ENCODE measurements around the gene ADGRA1. TPM values are rescaled to one million over a fixed set of nuclear protein-coding genes. Genes with fewer than 3 reads are reported as not detected.

Gene ADGRA1
- total and polyA plus RNA-seq, 2 donors (not counting 3 experiments of a cell fraction or from before 2014, with no cell fraction given) = not detected

- Histone ChIP-seq H3K9ac (replicated peaks; ENCODE audit: extremely low read depth, insufficient read depth, low read length) (no peak overlapping the region), H3K36me3 (ENCODE audit: control insufficient read depth in 2 of 2, extremely low read depth in 1 of 2, insufficient read depth in 2 of 2, low read length in 2 of 2) (no peaks in the 10 kb centered on the region), H3K27me3 (ENCODE audit: control insufficient read depth in 2 of 2, insufficient read depth in 2 of 2, low read length in 2 of 2) (no peaks in the 10 kb centered on the region), H2AFZ (ENCODE audit: low read depth, low read length) (no peak overlapping the region), H3K4me3 (replicated peaks in 1 of 3; ENCODE audit: insufficient read depth in 1 of 3, low read depth in 1 of 3, low read length in 3 of 3) (no peak overlapping the region), H3K9me3 (replicated peaks; ENCODE audit: control insufficient read depth, insufficient read depth, low read length) (no peaks in the 10 kb centered on the region), H3K27ac (ENCODE audit: insufficient read depth, low read depth, low read length) (no peak overlapping the region), H3K79me2 (ENCODE audit: control insufficient read depth, insufficient read depth, low read length) (no peaks in the 10 kb centered on the region), H3K4me2 (ENCODE audit: insufficient read depth, low read length) (no peak overlapping the region), H4K20me1 (replicated peaks; ENCODE audit: control insufficient read depth, extremely low read depth, insufficient read depth, low read length) (no peaks in the 10 kb centered on the region), H3K9me1 (replicated peaks; ENCODE audit: control insufficient read depth, extremely low read depth, insufficient read depth, low read length) (no peaks in the 10 kb centered on the region), H3K4me1 (ENCODE audit: control insufficient read depth, extremely low read depth, insufficient read depth, low read length) (no peaks in the 10 kb centered on the region)
- BruUV-seq (replicated peaks) = no TSS peak
- no peak for FAIRE-seq
- intact Hi-C loops (cut with micrococcal nuclease) = no loop called here
- POLR2A ChIA-PET = no interaction called here
- no peak for DNase-seq (ENCODE audit: low read depth, low spot score)
- dilution Hi-C loops (cut with MboI; ENCODE audit: extremely low pct_ligation_motif_present, low sequenced_read_pairs) = no loop called here
- TF ChIP-seq JUN (IDR thresholded peaks at IDR 0.05; ENCODE audit: borderline replicate concordance, insufficient read depth, insufficient read length, low read depth) (no peak), FOS (IDR thresholded peaks at IDR 0.05; ENCODE audit: borderline replicate concordance, insufficient read depth, low read length) (no peak), POLR2AphosphoS5 (IDR thresholded peaks at IDR 0.05; ENCODE audit: insufficient read depth, low read depth, low read length) (no peak), CTCF (IDR thresholded peaks at IDR 0.05; ENCODE audit: extremely low read depth in 1 of 2, insufficient read depth in 1 of 2, low read depth in 1 of 2, low read length in 2 of 2) (no peak), POLR2A (IDR thresholded peaks at IDR 0.05; ENCODE audit: low read depth, low read length) (no peak), EZH2 (IDR thresholded peaks at IDR 0.05; ENCODE audit: borderline replicate concordance, low read depth, low read length, severe bottlenecking) (no peak), GATA2 (IDR thresholded peaks at IDR 0.05; ENCODE audit: insufficient read depth, insufficient read length, low read depth, low read length) (no peak), MYC (IDR thresholded peaks at IDR 0.05; ENCODE audit: low read depth, low read length) (no peak), MAX (IDR thresholded peaks at IDR 0.05; ENCODE audit: insufficient read depth, insufficient read length) (no peak)
- CTCF ChIA-PET = no interaction called here
Measured at GRCh38 chr10:133041101-133041500, 46.6 kb upstream of the ADGRA1 start.
